Activated T-cell treated with anti-CD3 and anti-CD28 coated beads for 48 hours (primary cell): ENCODE results near the gene MPZL1.
A peak's percentile ranks its signal among the peaks of the same experiment; 100 is the strongest.
"Not testable (repeated sequence)": the region's sequence is repeated elsewhere in the genome, so short reads cannot be mapped to it uniquely, and the experiment has no call there.

ENCODE experiments used
- DNase-seq: peaks from one replicate; pipeline ENCODE4 v3.0.0-alpha.2; 2020; ENCODE audit warnings: low read depth

MPZL1 gene

DNA sequence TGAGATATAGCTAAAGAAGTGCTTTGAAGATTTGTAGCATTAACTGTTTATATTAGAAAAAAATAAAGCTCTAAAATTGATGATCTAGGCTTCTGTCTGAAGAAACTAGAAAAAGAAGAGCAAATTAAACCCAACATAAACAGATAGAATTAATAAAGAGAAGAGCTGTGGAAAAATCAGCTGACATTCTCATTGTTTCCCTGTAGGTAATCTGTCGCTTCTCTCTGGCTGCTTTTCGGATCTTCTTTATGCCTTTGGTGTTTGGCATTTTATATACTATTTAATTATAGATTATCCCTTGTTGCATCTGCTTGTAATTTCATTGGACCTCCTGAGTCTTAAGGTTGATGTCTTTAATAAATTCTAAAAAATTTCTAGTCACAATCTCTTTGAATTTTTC, 59.8 kb downstream of the MPZL1 start:
- DNase-seq: no peak

DNA sequence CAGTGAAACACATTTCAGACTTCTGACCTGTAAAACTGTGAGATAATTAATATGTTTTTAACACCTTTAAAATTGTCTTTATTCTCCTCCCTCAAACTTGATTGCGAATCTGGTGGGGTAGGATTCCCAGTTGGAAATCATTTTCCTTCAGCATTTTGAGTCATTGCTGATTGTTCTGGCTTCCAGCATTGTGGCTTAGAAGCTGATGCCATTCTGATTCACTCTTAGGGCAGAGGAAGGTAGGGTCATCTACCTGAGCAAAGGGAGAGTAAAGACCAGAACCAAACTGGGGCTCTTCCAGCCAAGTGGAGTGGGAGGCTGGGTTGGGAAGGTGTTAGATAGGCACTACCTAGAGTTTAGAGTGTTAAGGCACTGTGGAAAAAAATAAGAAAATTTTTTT, 61.2 kb downstream of the MPZL1 start:
- no peak for DNase-seq

DNA sequence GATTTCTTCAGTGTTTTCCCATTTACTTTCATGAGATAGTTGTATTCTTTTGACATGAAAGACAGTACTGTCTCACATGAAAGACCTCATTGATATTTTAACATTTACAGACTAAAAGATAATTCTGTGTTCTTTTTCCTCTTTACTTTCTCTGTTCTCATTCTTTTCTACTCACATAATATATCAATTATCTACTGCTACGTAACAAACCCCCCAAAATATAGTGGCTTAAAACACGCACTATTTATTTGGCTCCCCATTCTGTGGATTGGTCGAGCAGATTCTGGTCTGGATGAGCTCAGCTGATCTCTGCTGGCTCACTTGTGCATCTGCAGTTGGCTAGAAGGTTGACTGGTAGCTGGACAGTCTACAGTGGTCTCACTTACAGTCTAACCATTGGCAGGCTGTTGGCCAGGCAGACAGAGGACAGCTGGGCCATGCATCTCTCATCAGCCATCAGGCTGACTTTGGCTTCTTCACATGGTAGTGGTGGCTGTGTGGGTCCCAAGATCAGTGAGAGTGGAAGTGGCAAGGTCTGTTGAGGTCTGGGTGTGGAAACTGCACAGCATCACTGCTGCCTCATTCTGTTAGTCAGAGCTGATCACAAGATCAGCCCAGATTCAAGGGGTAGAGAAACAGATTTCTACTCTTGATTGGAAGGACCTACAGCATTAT, 63.2 kb downstream of the MPZL1 start:
- no peak for DNase-seq

DNA sequence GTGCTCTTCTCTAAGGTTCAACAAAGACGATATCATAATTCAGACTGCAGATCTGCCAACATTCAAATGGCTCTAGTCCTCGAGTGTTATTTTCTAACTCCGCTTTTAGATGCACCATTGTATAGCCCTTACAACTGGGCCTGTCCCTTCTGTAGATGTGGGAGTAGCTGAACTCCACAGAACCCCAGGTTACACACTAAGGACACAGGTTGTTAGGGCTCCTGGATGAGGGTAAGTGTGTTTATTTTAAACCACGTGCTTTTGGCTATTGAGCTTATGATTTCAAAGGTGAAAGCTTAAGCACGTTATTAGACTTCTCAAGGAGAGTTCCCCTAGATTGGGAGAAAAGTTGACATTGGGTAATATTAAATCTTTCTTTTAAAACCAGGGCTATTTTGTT, 64.7 kb downstream of the MPZL1 start:
- no peak for DNase-seq

DNA sequence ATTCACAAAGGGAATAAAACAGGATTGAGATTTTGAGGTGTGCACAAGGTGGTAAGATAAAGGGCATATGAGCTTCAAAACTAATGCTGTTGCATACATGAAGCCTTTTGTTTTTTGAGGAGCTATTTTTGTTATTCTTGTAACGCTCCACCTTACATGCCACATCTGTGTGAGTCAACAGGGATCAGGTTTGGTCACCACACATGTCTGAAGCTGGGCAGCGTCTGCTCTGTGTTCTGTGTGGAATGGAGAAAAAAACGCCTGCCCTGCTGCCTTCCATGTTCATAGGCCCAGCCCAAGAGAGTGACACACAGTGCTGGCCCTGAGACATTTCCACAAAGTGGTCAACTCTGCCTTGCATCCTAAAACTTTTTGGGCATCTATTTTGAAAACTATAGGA, 67.7 kb downstream of the MPZL1 start:
- DNase-seq: no peak

DNA sequence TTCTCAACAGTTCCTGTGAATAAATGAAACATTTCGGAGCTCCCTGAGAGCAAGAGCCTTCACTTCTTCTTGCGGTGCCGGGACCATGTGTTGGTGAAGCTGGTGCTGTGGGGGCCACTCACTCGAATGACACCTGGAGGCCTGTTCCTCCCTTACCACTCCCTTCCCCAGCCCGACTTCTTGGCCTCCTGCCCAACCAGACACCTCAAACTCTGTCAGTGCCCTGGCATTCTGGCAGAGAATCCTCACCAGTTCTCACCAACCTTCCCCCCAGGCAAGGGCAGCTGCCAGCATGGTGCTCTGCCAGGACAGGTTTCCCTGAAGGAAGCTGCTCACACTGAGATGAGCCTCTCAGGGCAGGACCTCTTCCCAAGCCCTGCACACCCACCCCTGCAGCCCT, 68.3 kb downstream of the MPZL1 start:
- no peak for DNase-seq

DNA sequence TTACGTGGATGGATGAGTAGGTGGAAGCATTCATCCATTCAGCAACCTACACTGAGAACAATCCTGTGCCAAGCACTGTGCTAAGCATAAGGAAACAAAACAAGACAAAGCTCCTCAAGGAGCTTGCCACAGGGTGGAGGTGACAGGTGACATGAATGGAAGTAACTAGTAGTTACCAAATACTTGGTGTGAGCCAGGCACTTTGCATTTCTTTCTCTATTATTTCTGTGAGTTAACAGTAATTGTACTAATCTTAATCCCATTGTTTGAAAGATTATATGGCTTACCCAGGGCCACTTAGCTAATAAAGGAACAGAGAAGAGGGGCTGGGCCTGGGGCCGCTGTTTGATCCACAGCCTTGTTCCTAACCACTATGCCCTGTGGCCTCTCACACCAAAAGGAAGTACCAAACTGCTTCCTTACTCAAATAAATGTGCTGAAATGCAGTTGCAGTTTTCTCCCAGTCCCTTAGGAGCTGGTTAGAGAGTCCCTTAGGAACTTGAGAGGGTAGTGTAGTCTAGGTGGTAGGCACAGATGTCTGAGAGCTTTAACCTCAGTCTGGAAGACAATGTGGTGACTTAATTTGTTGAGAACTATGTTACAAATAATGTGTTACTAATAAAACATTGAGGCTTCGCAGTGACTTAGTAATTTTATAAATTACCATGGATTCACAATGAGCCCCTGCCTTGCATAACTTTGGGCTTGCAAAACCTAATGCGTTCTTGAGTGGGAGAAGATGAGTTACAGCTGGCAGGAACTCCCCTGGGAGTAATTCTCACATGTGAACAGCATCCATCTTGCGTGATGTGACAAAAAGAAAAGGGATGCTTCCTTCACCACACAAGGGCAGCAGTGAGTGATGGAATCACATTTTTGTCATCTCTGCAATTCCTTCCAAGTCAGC, 69.8 kb downstream of the MPZL1 start:
- no peak for DNase-seq

DNA sequence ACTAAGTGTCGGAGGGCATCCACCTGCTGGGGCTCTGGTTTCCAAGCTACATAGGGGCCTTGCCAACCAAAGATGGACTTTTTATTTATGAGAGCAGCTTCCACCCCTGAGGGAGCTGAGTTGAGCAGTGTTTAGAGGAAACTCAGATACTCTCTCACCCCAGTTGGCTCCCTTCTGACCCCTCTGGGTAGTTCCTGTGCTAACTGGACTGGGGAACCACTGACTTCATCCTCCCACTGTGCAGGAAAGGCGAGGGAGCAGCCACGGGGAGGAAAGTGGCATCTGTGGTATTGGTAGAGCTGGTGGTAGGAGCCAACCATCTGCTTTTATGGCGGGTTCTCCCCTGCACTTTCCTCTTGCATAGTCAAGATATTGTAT, 70.4 kb downstream of the MPZL1 start:
- no peak for DNase-seq

DNA sequence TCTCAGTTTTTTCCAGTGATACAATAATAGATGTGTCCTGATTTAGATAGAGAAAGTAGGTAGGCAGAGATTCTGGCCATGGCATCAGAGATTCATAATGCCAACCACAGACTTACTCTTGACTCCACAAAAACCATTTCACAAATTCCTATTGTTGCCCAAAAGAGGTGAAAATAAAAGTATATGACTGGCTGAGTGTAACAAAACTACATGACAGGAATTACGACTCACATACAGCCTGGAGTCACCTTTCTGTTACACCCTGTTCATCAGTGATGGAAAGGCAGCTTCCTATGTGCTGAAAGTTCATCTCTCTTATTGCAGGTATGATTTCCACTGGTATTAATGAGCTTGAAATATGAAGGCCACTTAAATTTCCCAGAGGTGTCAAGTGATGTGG, 72.3 kb downstream of the MPZL1 start:
- no peak for DNase-seq

DNA sequence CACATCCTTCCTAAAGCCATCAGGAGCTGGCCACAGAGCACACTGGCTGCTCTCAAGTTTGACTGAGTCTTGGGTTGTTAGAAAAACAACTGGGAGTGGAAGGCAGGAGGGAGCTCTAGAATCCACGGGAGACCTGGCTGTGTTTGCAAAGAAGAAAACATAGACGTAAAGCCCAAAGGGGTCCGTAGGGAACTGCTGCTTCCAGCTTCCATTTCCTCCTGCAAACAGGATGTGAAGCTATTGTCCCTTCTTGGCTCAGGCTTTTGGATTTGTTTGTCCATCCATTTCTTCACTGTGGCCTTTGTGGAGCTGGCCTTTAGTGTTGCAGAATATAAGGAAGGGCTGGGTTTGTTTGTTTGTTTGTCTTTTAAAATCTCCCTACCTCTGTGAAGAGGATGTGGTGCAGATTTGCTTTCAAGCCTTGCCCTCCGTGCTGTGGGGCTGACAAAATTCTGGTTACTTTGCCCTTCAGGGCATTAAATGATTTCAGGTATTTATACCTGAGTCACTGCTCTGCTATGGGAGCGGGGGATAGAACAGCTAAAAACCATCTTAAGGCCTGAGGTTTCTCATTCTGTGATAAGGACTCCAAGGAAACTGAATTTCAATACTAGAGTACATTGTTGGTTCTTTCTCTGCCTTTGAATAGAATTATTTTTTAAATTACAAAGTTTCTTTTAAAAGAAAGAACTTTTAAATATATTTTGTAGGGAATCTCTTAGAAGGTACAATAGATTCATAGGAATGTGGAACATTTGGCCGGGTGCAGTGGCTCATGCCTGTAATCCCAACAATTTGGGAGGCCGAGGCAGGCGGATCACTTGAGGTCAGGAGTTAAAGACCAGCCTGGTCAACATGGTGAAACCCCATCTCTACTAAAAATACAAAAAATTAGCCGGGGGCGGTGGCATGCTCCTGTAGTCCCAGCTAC, 74.3 kb downstream of the MPZL1 start:
- DNase-seq: no peak

DNA sequence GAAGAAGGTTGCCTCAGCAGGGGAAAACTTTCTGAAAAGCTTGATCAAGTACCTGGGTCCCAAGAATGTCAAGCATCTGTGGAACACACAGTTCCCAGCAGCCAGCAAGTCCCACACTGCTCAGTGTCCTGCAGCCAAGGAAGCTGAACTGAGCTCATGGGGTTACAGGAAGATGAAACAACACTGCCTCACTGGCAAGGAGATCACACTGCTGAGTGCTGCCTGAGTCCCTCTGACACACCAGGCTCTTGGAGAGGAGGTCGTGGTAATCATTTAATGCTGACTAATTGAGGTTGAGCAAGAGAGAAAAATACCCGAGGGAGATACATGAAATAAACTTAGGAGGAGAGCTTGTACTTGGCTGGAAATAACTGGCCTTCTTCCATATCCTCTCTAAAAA, 75.2 kb downstream of the MPZL1 start:
- DNase-seq: peak; percentile 21

DNA sequence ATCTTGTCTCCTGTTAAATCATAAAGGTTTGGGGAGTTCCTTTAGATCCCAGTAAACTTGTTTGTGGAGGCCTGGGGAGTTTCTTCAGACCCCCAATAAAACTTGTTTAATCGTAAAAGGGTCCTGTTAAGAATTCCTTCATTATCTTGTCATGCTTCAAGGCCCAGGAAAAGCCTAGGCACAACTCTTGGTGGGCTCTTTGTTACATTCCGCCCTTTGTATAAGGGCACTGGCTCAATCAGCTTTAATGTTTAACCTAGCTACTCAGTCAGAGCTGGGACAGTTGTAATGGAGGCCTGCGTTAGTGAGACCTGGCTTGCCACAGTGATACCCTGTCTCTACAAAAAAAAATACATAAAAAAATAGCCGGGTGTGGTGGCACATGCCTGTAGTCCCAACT, 77.2 kb downstream of the MPZL1 start:
- DNase-seq: no peak

DNA sequence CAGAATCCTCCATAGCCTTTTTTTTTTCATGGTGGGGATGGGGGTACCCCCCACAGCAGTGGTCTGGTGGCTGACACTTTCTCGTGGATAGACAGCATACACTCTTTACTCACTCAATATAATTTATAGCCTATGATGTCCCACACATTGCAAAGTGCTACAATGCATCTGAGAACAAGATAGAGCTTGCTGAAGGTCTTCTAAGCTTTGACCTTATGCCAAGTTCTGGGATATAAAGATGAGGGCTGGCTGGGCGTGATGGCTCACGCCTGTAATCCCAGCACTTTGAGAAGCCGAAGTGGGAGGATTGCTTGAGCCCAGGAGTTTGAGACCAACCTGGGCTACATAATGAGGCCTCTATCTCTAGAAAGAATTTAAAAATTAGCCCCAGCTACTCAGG, 78.0 kb downstream of the MPZL1 start:
- no peak for DNase-seq

DNA sequence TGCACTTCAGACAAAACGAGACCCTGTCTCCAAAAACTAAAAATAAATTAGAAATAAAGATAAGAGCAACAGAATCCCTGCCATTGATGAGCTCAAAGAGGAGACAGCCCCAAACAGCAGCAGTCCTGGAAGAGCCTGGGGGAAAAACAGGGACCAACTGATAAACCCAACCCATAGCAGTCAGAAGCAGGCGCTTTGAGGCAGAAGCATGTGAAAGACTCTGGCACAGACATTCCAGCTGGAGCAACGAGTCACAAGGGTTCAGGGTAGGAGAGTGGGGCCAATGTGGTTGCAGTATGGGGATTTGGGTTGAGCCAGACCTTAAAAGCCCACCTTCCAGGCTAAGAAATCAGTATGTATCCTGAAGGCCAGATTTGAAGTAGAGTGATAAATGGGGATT, 78.5 kb downstream of the MPZL1 start:
- DNase-seq: no peak

DNA sequence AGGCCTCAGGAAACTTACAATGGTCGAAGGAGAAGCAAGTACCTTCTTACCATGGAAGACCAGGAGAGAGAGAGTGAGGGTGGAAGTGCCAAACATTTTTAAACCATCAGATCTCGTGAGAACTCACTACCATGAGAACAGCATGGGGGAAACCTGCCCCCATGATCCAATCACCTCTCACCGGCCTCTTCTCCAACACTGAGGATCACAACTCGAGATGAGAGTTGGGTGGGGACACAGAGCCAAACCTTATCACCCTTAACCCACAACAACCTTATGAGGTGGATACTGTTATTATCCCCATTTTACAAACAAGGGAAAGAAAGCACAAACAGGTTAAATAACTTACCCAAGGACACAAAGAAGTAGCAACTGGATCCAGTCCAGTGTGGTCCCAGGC, 80.5 kb downstream of the MPZL1 start:
- no peak for DNase-seq

DNA sequence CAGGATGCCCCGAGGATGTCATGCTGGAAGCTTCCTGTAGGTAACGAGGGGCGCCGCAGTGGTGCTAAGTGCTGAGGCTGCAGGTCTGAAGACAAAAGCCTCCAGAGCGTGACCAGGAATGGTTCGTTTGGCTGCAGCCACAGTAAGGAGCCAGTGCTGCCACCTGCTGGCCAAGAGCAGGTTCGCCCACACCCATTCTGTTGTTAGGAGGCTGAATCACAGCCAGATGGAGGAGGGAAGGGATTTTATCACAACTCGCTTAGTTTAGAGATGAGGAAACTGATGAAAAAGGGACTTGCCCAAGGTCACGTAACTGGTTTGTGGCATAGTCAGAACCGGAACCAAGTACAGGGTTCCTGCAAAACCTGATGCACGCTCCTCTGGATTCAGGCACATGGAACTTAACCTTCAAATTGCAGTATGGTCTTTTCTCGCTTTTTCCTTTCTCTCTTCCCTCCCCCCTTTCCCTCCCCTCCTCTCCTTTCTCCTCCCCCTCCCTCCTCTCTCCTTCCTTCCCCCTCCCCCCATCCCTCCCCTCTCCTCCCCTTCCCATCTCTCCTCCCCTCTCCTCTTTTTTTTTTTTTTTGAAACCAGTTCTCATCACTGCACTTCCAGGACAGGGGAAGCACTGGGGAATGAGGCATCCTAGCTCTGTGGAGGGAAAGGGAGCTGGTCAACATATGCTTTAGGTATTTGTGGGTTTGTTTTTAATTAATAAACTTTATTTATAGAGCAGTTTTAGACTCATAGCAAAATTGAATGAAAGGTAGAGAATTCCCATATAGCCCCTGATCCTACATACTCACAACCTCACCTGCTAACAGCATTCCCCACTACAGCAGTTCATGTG, 81.8 kb downstream of the MPZL1 start:
- DNase-seq: peak; percentile 87

DNA sequence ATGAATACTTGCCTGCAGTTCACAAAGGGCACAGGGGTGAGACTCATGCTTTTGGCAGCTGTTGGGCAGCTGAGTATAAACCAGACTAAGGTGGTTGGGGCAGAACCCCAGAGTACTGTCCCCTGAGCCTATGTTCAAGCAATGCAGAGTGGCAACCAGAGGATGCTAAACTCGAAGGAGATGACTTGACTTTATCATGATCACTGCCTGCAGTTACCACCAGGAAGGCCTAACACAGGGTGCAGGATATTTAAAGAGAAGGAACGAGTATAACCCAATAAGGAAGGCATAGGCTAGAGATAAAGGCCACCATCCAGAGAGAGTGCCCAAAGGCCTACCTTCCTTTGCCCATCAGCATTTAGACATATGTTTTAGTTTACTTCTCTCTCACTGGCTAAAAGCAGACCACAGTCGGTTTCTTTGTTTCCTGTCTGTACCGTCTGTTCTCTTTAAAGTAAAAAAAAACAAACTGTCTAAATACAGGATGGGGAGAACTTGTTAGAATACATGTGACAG, 83.3 kb downstream of the MPZL1 start:
- no peak for DNase-seq

DNA sequence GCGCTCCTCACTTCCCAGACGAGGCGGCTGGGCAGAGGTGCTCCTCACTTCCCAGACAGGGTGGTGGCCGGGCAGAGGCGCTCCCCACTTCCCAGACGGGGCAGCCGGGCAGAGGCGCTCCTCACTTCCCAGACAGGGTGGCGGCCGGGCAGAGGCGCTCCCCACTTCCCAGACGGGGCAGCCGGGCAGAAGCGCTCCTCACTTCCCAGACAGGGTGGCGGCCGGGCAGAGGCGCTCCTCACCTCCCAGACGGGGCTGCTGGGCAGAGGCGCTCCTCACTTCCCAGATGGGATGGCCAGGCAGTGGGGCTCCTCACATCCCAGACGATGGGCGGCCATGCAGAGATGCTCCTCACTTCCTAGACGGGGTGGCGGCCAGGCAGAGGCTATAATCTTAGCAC, 84.5 kb downstream of the MPZL1 start:
- not testable (repeated sequence) for DNase-seq

DNA sequence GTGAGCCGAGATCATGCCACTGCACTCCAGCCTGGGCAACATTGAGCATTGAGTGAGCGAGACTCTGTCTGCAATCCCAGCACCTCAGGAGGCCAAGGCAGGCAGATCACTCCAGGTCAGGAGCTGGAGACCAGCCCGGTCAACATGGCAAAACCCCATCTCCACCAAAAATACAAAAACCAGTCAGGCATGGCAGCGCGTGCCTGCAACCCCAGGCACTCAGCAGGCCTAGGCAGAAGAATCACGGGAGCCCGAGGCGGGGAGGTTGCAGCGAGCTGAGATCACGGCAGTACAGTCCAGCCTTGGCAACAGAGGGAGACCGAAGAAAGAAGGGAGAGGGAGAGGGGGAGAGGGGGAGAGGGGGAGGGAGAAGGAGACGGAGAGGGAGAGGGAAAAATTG, 84.9 kb downstream of the MPZL1 start:
- DNase-seq: not testable (repeated sequence)

DNA sequence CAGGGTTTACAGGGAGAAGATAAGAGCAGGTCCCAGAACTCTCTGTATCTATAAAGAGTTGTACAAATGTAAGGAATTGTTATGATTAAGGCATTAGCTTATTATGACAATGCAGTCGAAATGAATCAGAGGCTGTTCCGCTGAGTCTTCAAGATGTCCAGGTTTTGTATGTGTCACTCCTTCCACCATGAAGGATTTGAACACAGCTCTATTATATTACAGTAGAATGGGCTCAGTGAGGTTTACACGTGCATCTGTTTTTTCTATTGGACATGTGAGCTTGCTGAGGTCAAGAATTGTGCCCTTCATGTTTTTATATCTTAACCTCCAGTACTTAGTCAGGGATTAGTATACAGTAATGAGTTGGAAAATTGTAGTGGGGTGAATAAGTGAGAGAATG, 86.3 kb downstream of the MPZL1 start:
- DNase-seq: no peak

DNA sequence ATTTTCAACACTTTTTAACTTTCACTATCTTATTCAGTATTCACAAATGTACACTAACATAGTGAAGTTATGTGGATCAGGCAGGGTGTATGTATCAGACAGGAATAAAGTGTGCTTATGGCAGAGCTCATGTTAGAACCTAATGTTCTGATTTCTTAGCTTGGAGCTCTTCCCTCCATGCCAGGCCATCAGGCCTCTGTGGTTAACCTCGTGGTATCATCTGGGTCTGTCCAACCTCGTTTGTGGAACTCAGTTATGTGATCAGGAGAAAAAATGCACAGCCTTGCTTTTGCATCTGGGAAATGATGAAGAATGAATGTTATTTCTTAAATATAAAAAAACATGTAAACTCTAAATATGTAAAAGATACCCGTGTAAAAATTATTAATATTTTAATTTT, 86.9 kb downstream of the MPZL1 start:
- no peak for DNase-seq
